NCI-H1436 (cell line): Measurements from ENCODE around the gene CSDE1.

ENCODE experiments used
- DNase-seq: peaks from one replicate; lab custom pipeline; 2025; lab: John Stamatoyannopoulos, UW

Gene CSDE1

DNA sequence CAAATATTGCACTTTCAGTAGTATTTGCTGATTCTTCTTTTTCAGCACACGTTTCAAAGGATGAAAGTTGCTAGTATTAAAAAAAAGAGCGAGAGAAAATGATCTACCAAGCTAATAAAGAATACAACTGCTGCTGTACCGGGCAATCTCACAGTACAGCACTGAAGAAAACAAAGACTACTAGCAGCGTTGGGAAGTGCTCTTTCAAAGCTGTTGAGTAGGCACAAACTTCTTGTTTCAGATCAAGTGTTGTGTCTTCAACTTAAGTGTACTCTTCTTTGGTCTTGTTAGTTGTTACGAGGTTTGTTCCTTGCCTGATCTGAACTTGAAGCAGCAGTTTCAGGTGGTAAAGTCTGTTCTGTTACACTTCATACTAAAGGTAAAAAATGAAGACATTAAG lies 7.9 kb downstream of the CSDE1 start:
- no peak for DNase-seq

GRCh38 chr1:114746450-114747121 lies 11.2 kb downstream of the CSDE1 start:
- no peak for DNase-seq

DNA sequence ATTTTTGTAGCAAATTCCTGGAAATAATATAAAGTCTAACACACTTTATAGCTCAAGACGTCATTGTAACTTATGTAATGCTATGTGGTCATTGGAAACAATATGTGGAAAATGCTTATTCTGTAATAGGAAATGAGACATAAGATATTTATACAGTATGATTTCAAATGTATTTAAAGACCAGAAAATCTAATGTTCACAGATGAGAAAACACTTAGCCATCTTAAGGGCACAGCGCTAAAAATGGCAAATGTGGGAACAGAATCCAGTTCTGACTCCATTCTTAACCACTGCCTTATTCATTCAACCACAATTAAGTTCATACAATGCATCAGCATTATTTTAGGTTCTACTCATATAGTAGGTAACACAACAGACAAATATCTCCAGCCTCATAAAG lies 12.5 kb downstream of the CSDE1 start:
- no peak for DNase-seq

DNA sequence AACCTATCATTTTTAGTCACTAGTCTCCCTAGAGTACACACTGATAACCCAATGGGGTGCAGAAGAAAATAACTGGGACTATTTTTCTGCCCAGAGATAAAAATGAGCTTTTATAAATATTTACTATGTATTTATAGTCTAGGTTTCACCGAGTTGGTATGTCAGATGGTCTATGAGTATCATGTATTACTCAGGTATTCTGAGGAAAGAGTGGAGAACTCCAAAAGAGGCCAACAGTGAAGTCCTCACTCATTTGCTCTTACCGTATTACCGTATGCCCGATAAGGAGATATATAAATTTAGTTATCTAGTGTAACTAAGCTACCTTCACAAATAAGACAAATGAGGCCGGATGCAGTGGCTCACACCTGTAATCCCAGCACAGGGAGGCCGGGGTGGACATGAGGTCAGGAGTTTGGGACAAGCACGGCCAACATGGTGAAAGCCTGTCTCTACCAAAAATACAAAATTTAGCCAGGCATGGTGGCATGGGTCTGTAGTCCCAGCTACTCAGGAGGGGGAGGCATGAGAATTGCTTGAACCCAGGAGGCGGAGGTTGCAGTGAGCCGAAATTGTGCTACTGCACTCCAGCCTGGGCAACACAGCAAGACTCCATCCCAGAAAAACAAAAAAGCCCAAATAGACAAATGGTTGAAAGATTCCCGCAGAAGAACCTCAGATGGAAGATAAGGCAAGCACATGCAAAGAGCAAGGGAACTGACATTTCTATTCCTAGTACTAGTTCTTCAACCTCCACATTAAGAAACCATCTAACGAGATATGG lies 15.6 kb downstream of the CSDE1 start:
- no peak for DNase-seq

DNA sequence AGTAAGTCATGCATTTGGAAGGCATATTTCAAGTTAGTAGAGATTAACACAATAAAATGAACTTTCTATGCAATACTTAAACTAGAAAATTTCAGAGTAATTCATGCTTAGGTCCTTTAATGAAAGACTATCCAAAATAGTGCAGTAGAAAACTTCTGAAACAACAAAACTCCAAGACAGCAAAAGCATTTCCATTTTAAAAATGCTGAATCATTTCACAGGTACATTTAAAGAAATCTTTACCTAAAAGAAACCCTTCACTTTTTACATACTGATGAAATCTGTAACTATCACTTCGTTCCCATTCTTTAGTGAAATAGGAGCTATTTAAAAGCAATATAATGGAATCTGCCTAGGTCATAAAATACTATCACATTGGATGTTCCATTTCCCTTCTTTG lies 17.5 kb downstream of the CSDE1 start:
- no peak for DNase-seq

GRCh38 chr1:114737314-114737849 lies 20.4 kb downstream of the CSDE1 start:
- DNase-seq = no peak

DNA sequence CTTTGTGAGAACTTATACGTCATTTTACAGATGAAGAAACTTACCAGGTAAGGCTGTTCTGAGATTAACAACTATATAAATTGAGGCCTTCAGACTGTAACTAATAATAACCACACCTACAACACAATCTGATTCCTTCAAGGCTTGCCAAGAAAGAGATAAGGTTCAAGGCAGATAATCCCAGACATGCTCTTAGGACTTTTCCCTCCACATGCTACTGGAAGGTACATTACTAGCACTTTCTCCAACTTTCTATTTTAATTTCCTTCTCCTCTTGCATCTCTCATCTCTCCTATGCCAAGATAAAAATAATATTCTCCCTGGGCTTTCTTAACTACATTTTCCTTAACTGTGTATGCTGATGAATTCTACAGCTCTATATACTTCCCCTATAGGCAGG lies 22.3 kb downstream of the CSDE1 start:
- no peak for DNase-seq

DNA sequence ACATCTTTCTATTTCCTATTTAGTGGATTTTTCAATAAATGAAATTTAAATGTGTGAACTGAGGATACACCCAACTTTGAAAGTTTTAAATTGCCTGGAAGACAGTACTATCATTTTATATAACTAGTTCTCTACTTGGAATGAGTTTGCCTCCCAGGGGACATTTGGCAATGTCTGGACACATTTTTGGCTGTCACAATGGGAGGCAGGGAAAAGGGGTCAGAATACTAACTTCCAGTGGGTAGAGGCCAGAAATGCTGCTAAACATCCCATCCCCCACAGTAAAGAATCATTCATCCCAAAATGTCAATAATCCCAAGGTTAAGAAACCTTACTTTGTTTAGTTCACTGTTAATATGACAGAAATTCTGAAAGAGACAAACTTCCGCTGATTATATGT lies 28.0 kb downstream of the CSDE1 start:
- no peak for DNase-seq

DNA sequence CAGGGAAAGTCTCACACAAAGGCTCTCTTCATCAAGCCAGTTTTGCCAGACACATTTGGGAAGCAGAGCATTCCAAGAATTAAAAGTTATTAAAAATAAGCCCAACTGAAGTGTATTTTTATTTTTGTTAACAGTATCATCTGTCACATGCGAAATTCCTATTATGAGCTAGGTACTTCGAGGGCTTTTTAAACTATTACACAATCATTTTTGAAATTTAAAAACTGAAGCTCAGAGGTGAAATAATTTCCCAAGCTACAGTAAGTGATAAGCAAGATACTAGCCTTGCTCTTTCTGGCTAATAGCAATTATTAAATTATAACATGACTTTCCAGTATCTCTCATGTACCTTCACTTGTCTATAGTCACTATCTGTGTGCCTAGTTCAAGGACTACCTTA lies 29.2 kb downstream of the CSDE1 start:
- no peak for DNase-seq

- DNase-seq = no peak
Measured at GRCh38 chr1:114725230-114725629, 32.6 kb downstream of the CSDE1 start.

- no peak for DNase-seq
Measured at GRCh38 chr1:114723915-114724314, 33.9 kb downstream of the CSDE1 start.

DNA sequence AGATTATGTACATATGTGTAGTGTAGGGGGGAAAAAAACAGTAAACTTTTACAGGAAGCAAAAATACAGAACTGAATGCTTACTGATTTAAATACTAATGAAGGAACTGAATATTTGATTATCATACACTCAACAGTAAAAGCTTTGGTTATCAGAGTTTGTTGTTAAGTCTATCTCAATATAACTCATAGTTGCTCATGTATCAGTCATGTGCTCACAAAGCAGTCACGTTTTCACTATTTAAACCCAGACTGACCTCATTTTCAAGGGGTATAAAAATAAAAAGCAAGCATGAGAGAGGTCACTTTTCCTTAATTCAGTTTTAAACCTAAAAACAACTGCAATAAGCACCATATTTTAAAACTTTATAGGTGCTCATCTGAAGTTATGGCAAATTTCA lies 34.3 kb downstream of the CSDE1 start:
- no peak for DNase-seq

- no peak for DNase-seq
Measured at GRCh38 chr1:114720492-114720891, 37.3 kb downstream of the CSDE1 start.

GRCh38 chr1:114719424-114719787 lies 38.4 kb downstream of the CSDE1 start:
- no peak for DNase-seq

GRCh38 chr1:114718661-114719423 lies 38.9 kb downstream of the CSDE1 start:
- DNase-seq = no peak

DNA sequence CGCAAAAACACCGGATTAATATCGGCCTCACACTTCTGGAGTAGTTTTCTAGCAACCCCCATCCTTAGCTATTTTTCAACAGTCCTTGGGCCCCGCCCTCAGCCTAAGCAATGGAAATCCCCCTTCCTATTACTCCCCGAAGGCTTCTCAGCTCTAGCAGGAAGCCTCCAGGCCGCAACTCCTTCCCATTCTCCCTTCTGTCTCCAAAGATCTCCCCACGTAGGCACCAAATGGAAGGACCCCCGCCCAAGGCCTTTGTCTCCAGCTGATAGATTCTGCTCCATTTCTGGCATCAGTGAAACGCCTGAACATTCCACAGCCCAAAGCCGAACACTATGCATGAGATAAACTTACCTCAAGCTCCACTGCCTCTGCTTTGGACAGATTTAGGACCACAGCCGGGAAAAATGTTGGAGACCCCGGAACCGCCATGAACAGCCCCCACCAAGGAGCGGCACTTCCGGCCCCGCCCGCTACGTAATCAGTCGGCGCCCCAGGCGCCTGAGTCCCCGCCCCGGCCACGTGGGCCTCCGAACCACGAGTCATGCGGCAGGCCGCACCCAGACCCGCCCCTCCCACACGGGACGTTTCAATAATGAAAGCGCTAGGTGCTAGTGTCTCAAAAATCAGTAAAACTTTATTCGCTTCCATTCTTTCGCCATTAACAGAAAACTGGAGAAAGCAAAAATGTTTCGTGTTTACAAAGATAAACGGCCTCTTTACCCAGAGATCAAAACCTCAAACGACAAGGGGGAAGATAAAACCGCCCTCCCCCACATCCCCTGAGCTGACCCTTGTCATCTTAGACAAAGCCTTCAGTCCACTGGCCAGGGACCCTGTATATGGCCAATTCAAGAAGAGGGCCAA lies 41.2 kb downstream of the CSDE1 start, which contains the start of gene NRAS:
Gene NRAS (minus strand): TSS at position 468 of the 867 bp plus-strand sequence. CDS start 611 bp downstream, outside the sequence.
- DNase-seq = peak; percentile 83

DNA sequence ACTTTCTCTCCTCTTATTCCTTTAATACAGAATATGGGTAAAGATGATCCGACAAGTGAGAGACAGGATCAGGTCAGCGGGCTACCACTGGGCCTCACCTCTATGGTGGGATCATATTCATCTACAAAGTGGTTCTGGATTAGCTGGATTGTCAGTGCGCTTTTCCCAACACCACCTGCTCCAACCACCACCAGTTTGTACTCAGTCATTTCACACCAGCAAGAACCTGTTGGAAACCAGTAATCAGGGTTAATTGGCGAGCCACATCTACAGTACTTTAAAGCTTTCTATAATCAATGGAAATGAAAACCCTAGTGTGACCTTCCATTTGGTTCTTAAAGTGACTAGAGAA lies 41.9 kb downstream of the CSDE1 start:
- DNase-seq = no peak

- no peak for DNase-seq
Measured at GRCh38 chr1:114712977-114713376, 44.8 kb downstream of the CSDE1 start.

GRCh38 chr1:114710360-114710759 lies 47.4 kb downstream of the CSDE1 start:
- DNase-seq = no peak

GRCh38 chr1:114707604-114708003 lies 50.2 kb downstream of the CSDE1 start:
- DNase-seq = no peak

- no peak for DNase-seq
Measured at GRCh38 chr1:114703242-114703641, 54.5 kb downstream of the CSDE1 start.

- no peak for DNase-seq
Measured at GRCh38 chr1:114702737-114703136, 55.0 kb downstream of the CSDE1 start.
